GM19372 (cell line): ENCODE results near the gene PLCB4.

ENCODE experiments used
- ATAC-seq: cut with Tn5 transposase; IDR thresholded peaks from one replicate; pipeline ENCODE4 v1.9.1; 2021; ENCODE audit warnings: mild to moderate bottlenecking, low read depth, moderate library complexity; ENCODE audit not compliant: unreplicated experiment

Gene PLCB4

GRCh38 chr20:9100691-9101090, 31.8 kb downstream of the PLCB4 start:
- ATAC-seq, result no peak

- no peak for ATAC-seq
Measured at GRCh38 chr20:9102456-9102855, 33.6 kb downstream of the PLCB4 start.

- ATAC-seq, result no peak
Measured at GRCh38 chr20:9103955-9104354, 35.1 kb downstream of the PLCB4 start.

- no peak for ATAC-seq
Measured at GRCh38 chr20:9108260-9108659, 39.4 kb downstream of the PLCB4 start.

- ATAC-seq, result no peak
Measured at GRCh38 chr20:9109566-9109965, 40.7 kb downstream of the PLCB4 start.

GRCh38 chr20:9110365-9110764, 41.5 kb downstream of the PLCB4 start:
- ATAC-seq, result no peak

- no peak for ATAC-seq
Measured at GRCh38 chr20:9110916-9111432, 42.1 kb downstream of the PLCB4 start.

- ATAC-seq, result no peak
Measured at GRCh38 chr20:9112541-9113515, 43.9 kb downstream of the PLCB4 start.

- no peak for ATAC-seq
Measured at GRCh38 chr20:9114709-9115108, 45.8 kb downstream of the PLCB4 start.

GRCh38 chr20:9117548-9117947, 48.7 kb downstream of the PLCB4 start:
- no peak for ATAC-seq

- ATAC-seq, result no peak
Measured at GRCh38 chr20:9119776-9120175, 50.9 kb downstream of the PLCB4 start.

GRCh38 chr20:9121211-9121610, 52.3 kb downstream of the PLCB4 start:
- ATAC-seq, result no peak

- ATAC-seq, result no peak
Measured at GRCh38 chr20:9122571-9122970, 53.7 kb downstream of the PLCB4 start.

GRCh38 chr20:9126527-9126926, 57.6 kb downstream of the PLCB4 start:
- ATAC-seq, result no peak

GRCh38 chr20:9128568-9128967, 59.7 kb downstream of the PLCB4 start:
- no peak for ATAC-seq

- no peak for ATAC-seq
Measured at GRCh38 chr20:9129756-9130155, 60.9 kb downstream of the PLCB4 start.

- no peak for ATAC-seq
Measured at GRCh38 chr20:9130521-9130920, 61.6 kb downstream of the PLCB4 start.

GRCh38 chr20:9131841-9132240, 63.0 kb downstream of the PLCB4 start:
- ATAC-seq, result no peak

- ATAC-seq, result no peak
Measured at GRCh38 chr20:9134346-9134745, 65.5 kb downstream of the PLCB4 start.

GRCh38 chr20:9136114-9136513, 67.2 kb downstream of the PLCB4 start:
- no peak for ATAC-seq

- no peak for ATAC-seq
Measured at GRCh38 chr20:9137001-9137400, 68.1 kb downstream of the PLCB4 start.
